H1 (cell line): ENCODE data around the gene ZDHHC1.

ENCODE experiments used
- EP300 ChIP-seq, 2 experiments: IDR thresholded peaks; 1 replicate in 1 of 2; 2 replicates in 1 of 2; pipeline ENCODE4 v1.6.1; 2011 to 2012; ENCODE audit warnings: low read depth in 2 of 2, low read length in 2 of 2, mild to moderate bottlenecking in 2 of 2, borderline replicate concordance in 1 of 2, inconsistent platforms in 1 of 2, moderate library complexity in 1 of 2
- RXRA ChIP-seq: IDR thresholded peaks from 2 replicates; pipeline ENCODE4 v1.6.1; 2011; ENCODE audit warnings: low read depth, mild to moderate bottlenecking, low read length, moderate library complexity; ENCODE audit not compliant: insufficient read depth

GRCh38 chr16:67436640-67437193 lies 20.4 kb upstream of the ZDHHC1 start:
- no peak for TF ChIP-seq EP300 (IDR thresholded peaks at IDR 0.05; ENCODE audit: borderline replicate concordance in 1 of 2, low read depth in 2 of 2, low read length in 2 of 2)
- no peak for TF ChIP-seq RXRA
